ENCODE results near the gene GPRIN3. TPM values are rescaled to one million over a fixed set of nuclear protein-coding genes. Genes with fewer than 3 reads are reported as not detected.

GPRIN3 gene
- total RNA-seq, 2 experiments from 2014 or later, result 46.4 TPM

- no peaks in the 10 kb centered on the region for H3K9me3 Mint-ChIP-seq
- POLR2A ChIA-PET, result no interaction called here
- Histone ChIP-seq H3K4me3 (ENCODE audit: low read length) (no peak overlapping the region), H3K9me3 (ENCODE audit: control insufficient read depth in 1 of 2, insufficient read depth in 1 of 2, low read length in 2 of 2) (no peaks in the 10 kb centered on the region), H3K36me3 (ENCODE audit: insufficient read depth, low read length) (no peaks in the 10 kb centered on the region), H3K27me3 (ENCODE audit: control insufficient read depth in 1 of 2, insufficient read depth in 2 of 2, low read length in 2 of 2) (no peaks in the 10 kb centered on the region), H3K4me1 (ENCODE audit: insufficient read depth, low read length) (no peaks in the 10 kb centered on the region), H3K27ac (ENCODE audit: low read depth in 1 of 2, low read length in 2 of 2) (no peak overlapping the region)
- H3K27ac Mint-ChIP-seq, result no peak overlapping the region
- no peak overlapping the region for H3K4me3 Mint-ChIP-seq
- no peaks in the 10 kb centered on the region for H3K27me3 Mint-ChIP-seq
- no peak for TF ChIP-seq CTCF (IDR thresholded peaks at IDR 0.05)
- no peaks in the 10 kb centered on the region for H3K36me3 Mint-ChIP-seq (ENCODE audit: low read depth)
- no peak for DNase-seq
- CTCF ChIA-PET, result interaction anchor here (1.3 kb wide), 1 partner anchor 8 kb away, joined by 6 read pairs; no protein-coding TSS in a partner anchor
- intact Hi-C loops (cut with DNase I, micrococcal nuclease), result no loop called here
- H3K4me1 Mint-ChIP-seq (ENCODE audit: low read depth), result no peaks in the 10 kb centered on the region
- ATAC-seq (ENCODE audit: poor library complexity), result no peak
These were observed 89.0 kb downstream of the GPRIN3 start for GRCh38 chr4:89218587-89218986.

- ChIA-PET POLR2A (no interaction called here), CTCF (interaction anchor here (1.3 kb wide), 1 partner anchor 9 kb away, joined by 6 read pairs; no protein-coding TSS in a partner anchor)
- DNase-seq, result no peak
- Histone ChIP-seq H3K27ac (ENCODE audit: low read depth in 1 of 2, low read length in 2 of 2) (no peak overlapping the region), H3K4me1 (ENCODE audit: insufficient read depth, low read length) (no peaks in the 10 kb centered on the region), H3K36me3 (ENCODE audit: insufficient read depth, low read length) (no peaks in the 10 kb centered on the region), H3K9me3 (ENCODE audit: control insufficient read depth in 1 of 2, insufficient read depth in 1 of 2, low read length in 2 of 2) (no peaks in the 10 kb centered on the region), H3K27me3 (ENCODE audit: control insufficient read depth in 1 of 2, insufficient read depth in 2 of 2, low read length in 2 of 2) (no peaks in the 10 kb centered on the region), H3K4me3 (ENCODE audit: low read length) (no peak overlapping the region)
- Mint-ChIP-seq H3K36me3 (ENCODE audit: low read depth) (no peaks in the 10 kb centered on the region), H3K4me3 (no peak overlapping the region), H3K9me3 (no peaks in the 10 kb centered on the region), H3K4me1 (ENCODE audit: low read depth) (no peaks in the 10 kb centered on the region), H3K27ac (no peak overlapping the region), H3K27me3 (no peaks in the 10 kb centered on the region)
- intact Hi-C loops (cut with DNase I, micrococcal nuclease), result no loop called here
- no peak for ATAC-seq (ENCODE audit: poor library complexity)
- TF ChIP-seq CTCF (IDR thresholded peaks at IDR 0.05), result no peak
These were observed 90.0 kb downstream of the GPRIN3 start for GRCh38 chr4:89217604-89218003.

GRCh38 chr4:89216866-89217265, 90.7 kb downstream of the GPRIN3 start:
- H3K36me3 ChIP-seq (ENCODE audit: insufficient read depth, low read length), result no peaks in the 10 kb centered on the region
- H3K4me3 ChIP-seq (ENCODE audit: low read length), result no peak overlapping the region
- no peaks in the 10 kb centered on the region for H3K4me1 ChIP-seq (ENCODE audit: insufficient read depth, low read length)
- Mint-ChIP-seq H3K4me3 (no peak overlapping the region), H3K27me3 (peaks cover 6% of the 10 kb centered on the region), H3K4me1 (ENCODE audit: low read depth) (no peaks in the 10 kb centered on the region), H3K36me3 (ENCODE audit: low read depth) (no peaks in the 10 kb centered on the region), H3K27ac (no peak overlapping the region), H3K9me3 (no peaks in the 10 kb centered on the region)
- DNase-seq (no peak), ATAC-seq (ENCODE audit: poor library complexity) (no peak)
- no peaks in the 10 kb centered on the region for H3K27me3 ChIP-seq (ENCODE audit: control insufficient read depth in 1 of 2, insufficient read depth in 2 of 2, low read length in 2 of 2)
- no peak overlapping the region for H3K27ac ChIP-seq (ENCODE audit: low read depth in 1 of 2, low read length in 2 of 2)
- intact Hi-C loops (cut with DNase I, micrococcal nuclease), result no loop called here
- CTCF ChIA-PET, result no interaction called here
- H3K9me3 ChIP-seq (ENCODE audit: control insufficient read depth in 1 of 2, insufficient read depth in 1 of 2, low read length in 2 of 2), result no peaks in the 10 kb centered on the region
- TF ChIP-seq CTCF (IDR thresholded peaks at IDR 0.05), result no peak
- POLR2A ChIA-PET, result no interaction called here

Measured in CD4-positive, alpha-beta T cell (primary cell).